Measurements from ENCODE around the gene NKD1. TPM values are rescaled to one million over a fixed set of nuclear protein-coding genes. Genes with fewer than 3 reads are reported as not detected.
A peak's percentile ranks its signal among the peaks of the same experiment; 100 is the strongest.

NKD1 gene
- total RNA-seq, 1 experiment from 2014 or later = 11.4 TPM

GRCh38 chr16:50695017-50696000 lies 147.1 kb downstream of the NKD1 start:
- POLR2A ChIA-PET = no interaction called here
- intact Hi-C loops (cut with micrococcal nuclease) = no loop called here
- peak overlapping the region; percentile 70 for H3K4me2 ChIP-seq (ENCODE audit: low read length)
- TF ChIP-seq CBX3 (IDR thresholded peaks at IDR 0.05; ENCODE audit: low read depth) (no peak), SP1 (IDR thresholded peaks at IDR 0.05; ENCODE audit: low read depth) (no peak), TCF7L2 (IDR thresholded peaks at IDR 0.05; ENCODE audit: borderline replicate concordance, extremely low read depth, insufficient read depth, insufficient read length) (no peak), ZBTB33 (IDR thresholded peaks at IDR 0.05; ENCODE audit: extremely low read depth, insufficient replicate concordance, low read length) (no peak), FOSL1 (IDR thresholded peaks at IDR 0.05; ENCODE audit: low read depth) (no peak), REST (IDR thresholded peaks at IDR 0.05; ENCODE audit: low read depth) (no peak), ELF1 (IDR thresholded peaks at IDR 0.05; ENCODE audit: borderline replicate concordance, low read depth) (no peak), ZNF274 (IDR thresholded peaks at IDR 0.05; ENCODE audit: low read depth, low read length) (no peak), POLR2A (IDR thresholded peaks at IDR 0.05; ENCODE audit: borderline replicate concordance, extremely low read depth, insufficient read depth, insufficient read length) (no peak), CEBPB (IDR thresholded peaks at IDR 0.05; ENCODE audit: low read depth) (no peak), POLR2AphosphoS5 (IDR thresholded peaks at IDR 0.05; ENCODE audit: low read depth, low read length) (no peak), SIN3A (IDR thresholded peaks at IDR 0.05; ENCODE audit: low read depth) (no peak), EZH2phosphoT487 (IDR thresholded peaks at IDR 0.05; ENCODE audit: borderline replicate concordance) (no peak), CTCF (IDR thresholded peaks at IDR 0.05 in 2 of 3, conservative IDR thresholded peaks at IDR 0.05 in 1 of 3; ENCODE audit: borderline replicate concordance in 1 of 3, insufficient read depth in 1 of 3, low read depth in 2 of 3, low read length in 2 of 3) (no peak), EGR1 (IDR thresholded peaks at IDR 0.05; ENCODE audit: low read depth) (no peak), JUND (IDR thresholded peaks at IDR 0.05) (no peak), ATF3 (IDR thresholded peaks at IDR 0.05) (no peak), SRF (IDR thresholded peaks at IDR 0.05; ENCODE audit: low read depth) (no peak), RAD21 (IDR thresholded peaks at IDR 0.05; ENCODE audit: low read depth) (no peak)

More at GRCh38 chr16:50695017-50696000, 147.1 kb downstream of the NKD1 start:
- H2AFZ ChIP-seq (ENCODE audit: low read depth, low read length, poor library complexity, severe bottlenecking) = no peak overlapping the region
- no peaks in the 10 kb centered on the region for H3K9me3 ChIP-seq (ENCODE audit: control insufficient read depth in 1 of 2, insufficient read depth in 1 of 2, low read depth in 1 of 2, low read length in 2 of 2)
- DNase-seq (ENCODE audit: low read depth, low spot score) = no peak
- H3K27ac ChIP-seq (ENCODE audit: low read depth, low read length) = no peak overlapping the region
- H3K36me3 ChIP-seq (ENCODE audit: control insufficient read depth in 1 of 2, insufficient read depth in 2 of 2, low read length in 2 of 2) = no peaks in the 10 kb centered on the region
- no peaks in the 10 kb centered on the region for H3K9me2 ChIP-seq (ENCODE audit: insufficient read depth)
- ATAC-seq = no peak
- ChIA-PET RAD21 (ENCODE audit: low non-redundant PET in 1 of 2, low total read pairs in 2 of 2, uncharacterized antibody in 2 of 2, unreplicated experiment in 2 of 2) (no interaction called here), CTCF (no interaction called here)
- no peak overlapping the region for H3K9ac ChIP-seq (ENCODE audit: low read length)
- peaks cover 18 to 34% of the 10 kb centered on the region in 2 experiments for H3K4me1 ChIP-seq (ENCODE audit: control insufficient read depth in 1 of 2, insufficient read depth in 2 of 2, low read length in 2 of 2)
- no peak overlapping the region for H3K4me3 ChIP-seq (replicated peaks in 1 of 2; ENCODE audit: low read depth in 1 of 2, low read length in 2 of 2)
- H3K27me3 ChIP-seq (ENCODE audit: insufficient read depth, low read length) = no peaks in the 10 kb centered on the region
- no peaks in the 10 kb centered on the region for H3K79me2 ChIP-seq (ENCODE audit: insufficient read depth, low read length)
- TSS peak; percentile 37 for BruUV-seq (replicated peaks)
- no peaks in the 10 kb centered on the region for H4K20me1 ChIP-seq (ENCODE audit: insufficient read depth)
